CD4-positive, alpha-beta memory T cell (primary cell): ENCODE measurements around the gene PATJ. TPM values are rescaled to one million over a fixed set of nuclear protein-coding genes. Genes with fewer than 3 reads are reported as not detected.

ENCODE experiments used
- CTCF ChIA-PET: fragments of 350-600 bp; sonication (Branson Sonifier 250); formaldehyde crosslinking; loops from one replicate; lab custom pipeline; 2021; ENCODE audit warnings: inconsistent platforms; ENCODE audit not compliant: partially characterized antibody; lab: Charles Lee
- POLR2A ChIA-PET: fragments of 350-600 bp; sonication (Branson Sonifier 250); formaldehyde crosslinking; loops from one replicate; lab custom pipeline; 2021; ENCODE audit not compliant: partially characterized antibody; lab: Charles Lee
- DNase-seq, 5 donors: peaks; one replicate each; pipeline versions ENCODE4 v3.0.0 to v3.0.0-alpha.2; 2020 to 2022; ENCODE audit warnings: mixed read lengths in 1 of 5
- H3K27ac ChIP-seq: one replicate; pipeline ENCODE4 v1.7.0; 2013; ENCODE audit warnings: low read depth, low read length
- H3K27me3 ChIP-seq: 2 replicates; pipeline ENCODE4 v1.7.0; 2013; ENCODE audit warnings: mild to moderate bottlenecking, low read length, moderate library complexity; ENCODE audit not compliant: insufficient read depth
- H3K36me3 ChIP-seq: 2 replicates; pipeline ENCODE4 v1.7.0; 2013; ENCODE audit warnings: mild to moderate bottlenecking, low read length, moderate library complexity; ENCODE audit not compliant: insufficient read depth
- H3K4me1 ChIP-seq: 2 replicates; pipeline ENCODE4 v1.7.0; 2013; ENCODE audit warnings: mild to moderate bottlenecking, low read length, moderate library complexity; ENCODE audit not compliant: insufficient read depth
- H3K4me3 ChIP-seq, 2 donors: one replicate each; pipeline ENCODE4 v1.7.0; 2013; ENCODE audit warnings: low read length in 2 of 2, mild to moderate bottlenecking in 1 of 2
- H3K9me3 ChIP-seq, 2 donors: one replicate each; pipeline ENCODE4 v1.7.0; 2013; ENCODE audit warnings: low read length in 2 of 2, control low read depth in 1 of 2; ENCODE audit not compliant: control insufficient read depth in 1 of 2
- H3K27ac Mint-ChIP-seq, 7 donors: one replicate each; pipeline ENCODE4 v1.8.0; 2020 to 2021; ENCODE audit warnings: mixed read lengths in 7 of 7, mild to moderate bottlenecking in 6 of 7, inconsistent platforms in 3 of 7, moderate library complexity in 3 of 7
- H3K27me3 Mint-ChIP-seq, 2 donors: one replicate each; pipeline ENCODE4 v1.8.0; 2020 to 2021; ENCODE audit warnings: mixed read lengths in 2 of 2
- H3K36me3 Mint-ChIP-seq, 2 donors: one replicate each; pipeline ENCODE4 v1.8.0; 2020 to 2021; ENCODE audit warnings: mixed read lengths in 2 of 2, inconsistent platforms in 1 of 2, mild to moderate bottlenecking in 1 of 2
- H3K4me1 Mint-ChIP-seq, 4 donors: one replicate each; pipeline ENCODE4 v1.8.0; 2020 to 2021; ENCODE audit warnings: mixed read lengths in 4 of 4, mild to moderate bottlenecking in 1 of 4
- H3K4me3 Mint-ChIP-seq, 8 donors: one replicate each; pipeline ENCODE4 v1.8.0; 2020 to 2021; ENCODE audit warnings: mixed read lengths in 8 of 8, mild to moderate bottlenecking in 7 of 8, moderate library complexity in 6 of 8, inconsistent platforms in 3 of 8
- H3K9me3 Mint-ChIP-seq, 8 donors: one replicate each; pipeline ENCODE4 v1.8.0; 2020 to 2021; ENCODE audit warnings: mixed read lengths in 8 of 8, mild to moderate bottlenecking in 5 of 8, inconsistent platforms in 3 of 8, moderate library complexity in 1 of 8
- intact Hi-C: fragments of 100-400 bp; cut with micrococcal nuclease; formaldehyde crosslinking; loops from one replicate; pipeline ENCODE4 v1.15.1; 2023
- polyA plus RNA-seq, 2 donors: library from polyadenylated mRNA; unstranded; fragments of 300-500 nt; fragmentation: Illumina TruSeq; gene quantifications; one replicate each; pipeline ENCODE4 v1.2.3, GENCODE V29; 2021
- total RNA-seq, 2 experiments: library from RNA; stranded (reverse); gene quantifications; one replicate each; pipeline ENCODE4 v1.2.3, GENCODE V29; 2021

Gene PATJ
- total and polyA plus RNA-seq, 4 experiments from 2014 or later, result 10.1 to 49.0 (median 38.0) TPM

- intact Hi-C loops, result no loop called here
- peaks cover 0 to 2% (median 0%) of the 10 kb centered on the region in 8 donors for H3K9me3 Mint-ChIP-seq
- no peak for DNase-seq
- peaks cover 0 to 2% (median 0%) of the 10 kb centered on the region in 4 donors for H3K4me1 Mint-ChIP-seq
- no peaks in the 10 kb centered on the region for H3K9me3 ChIP-seq
- H3K36me3 Mint-ChIP-seq, result peaks cover 48 to 49% of the 10 kb centered on the region in 2 donors
- H3K36me3 ChIP-seq, result no peaks in the 10 kb centered on the region
- H3K27me3 Mint-ChIP-seq, result no peaks in the 10 kb centered on the region
- CTCF ChIA-PET, result no interaction called here
- H3K27ac Mint-ChIP-seq, result no peak overlapping the region
- H3K4me3 ChIP-seq, result no peak overlapping the region
- H3K4me1 ChIP-seq, result no peaks in the 10 kb centered on the region
- H3K27ac ChIP-seq, result no peak overlapping the region
- POLR2A ChIA-PET, result no interaction called here
- H3K27me3 ChIP-seq, result no peaks in the 10 kb centered on the region
- H3K4me3 Mint-ChIP-seq, result no peak overlapping the region
These were observed 179.2 kb downstream of the PATJ start for GRCh38 chr1:61921435-61921834.

GRCh38 chr1:61922950-61923480, 180.7 kb downstream of the PATJ start:
- POLR2A ChIA-PET, result interaction anchor here (0.6 kb wide), 1 partner anchor 17 kb away, joined by 3 read pairs; no protein-coding TSS in a partner anchor
- peaks cover 0 to 2% (median 0%) of the 10 kb centered on the region in 8 donors for H3K9me3 Mint-ChIP-seq
- no peak for DNase-seq
- H3K36me3 ChIP-seq, result no peaks in the 10 kb centered on the region
- no peak overlapping the region for H3K27ac Mint-ChIP-seq
- no peaks in the 10 kb centered on the region for H3K27me3 Mint-ChIP-seq
- no peak overlapping the region for H3K4me3 ChIP-seq
- H3K4me3 Mint-ChIP-seq, result no peak overlapping the region
- H3K4me1 ChIP-seq, result no peaks in the 10 kb centered on the region
- no peaks in the 10 kb centered on the region for H3K9me3 ChIP-seq
- H3K36me3 Mint-ChIP-seq, result peaks cover 45 to 48% of the 10 kb centered on the region in 2 donors
- H3K4me1 Mint-ChIP-seq, result peaks cover 0 to 2% (median 0%) of the 10 kb centered on the region in 4 donors
- CTCF ChIA-PET, result interaction anchor here (0.6 kb wide), 1 partner anchor 101 kb away, joined by 4 read pairs; no protein-coding TSS in a partner anchor
- no peak overlapping the region for H3K27ac ChIP-seq
- H3K27me3 ChIP-seq, result no peaks in the 10 kb centered on the region
- intact Hi-C loops, result no loop called here

- Mint-ChIP-seq H3K27me3 (no peaks in the 10 kb centered on the region), H3K9me3 (no peaks in the 10 kb centered on the region), H3K4me1 (no peaks in the 10 kb centered on the region), H3K36me3 (peaks cover 47 to 60% of the 10 kb centered on the region in 2 donors), H3K4me3 (no peak overlapping the region), H3K27ac (peak overlapping the region in 1 of 7 donors; percentile 47)
- H3K27ac ChIP-seq, result no peak overlapping the region
- ChIA-PET POLR2A (no interaction called here), CTCF (no interaction called here)
- H3K36me3 ChIP-seq, result no peaks in the 10 kb centered on the region
- no peaks in the 10 kb centered on the region for H3K9me3 ChIP-seq
- H3K4me3 ChIP-seq, result no peak overlapping the region
- intact Hi-C loops, result no loop called here
- DNase-seq, result no peak
- H3K4me1 ChIP-seq, result no peaks in the 10 kb centered on the region
- no peaks in the 10 kb centered on the region for H3K27me3 ChIP-seq
These were observed 183.5 kb downstream of the PATJ start for GRCh38 chr1:61925591-61926298.

- Mint-ChIP-seq H3K4me3 (no peak overlapping the region), H3K27me3 (no peaks in the 10 kb centered on the region), H3K36me3 (peaks cover 42 to 57% of the 10 kb centered on the region in 2 donors), H3K9me3 (no peaks in the 10 kb centered on the region), H3K4me1 (no peaks in the 10 kb centered on the region), H3K27ac (no peak overlapping the region)
- no peak overlapping the region for H3K27ac ChIP-seq
- no peak for DNase-seq
- H3K36me3 ChIP-seq, result no peaks in the 10 kb centered on the region
- H3K27me3 ChIP-seq, result no peaks in the 10 kb centered on the region
- ChIA-PET CTCF (no interaction called here), POLR2A (no interaction called here)
- no peak overlapping the region for H3K4me3 ChIP-seq
- no peaks in the 10 kb centered on the region for H3K4me1 ChIP-seq
- no peaks in the 10 kb centered on the region for H3K9me3 ChIP-seq
- intact Hi-C loops, result no loop called here
These were observed 184.3 kb downstream of the PATJ start for GRCh38 chr1:61926597-61926996.

GRCh38 chr1:61930116-61930645, 187.9 kb downstream of the PATJ start:
- ChIA-PET CTCF (no interaction called here), POLR2A (no interaction called here)

GRCh38 chr1:61931587-61932279, 189.5 kb downstream of the PATJ start:
- Histone ChIP-seq H3K27ac (no peak overlapping the region), H3K36me3 (no peaks in the 10 kb centered on the region), H3K4me1 (no peaks in the 10 kb centered on the region), H3K9me3 (no peaks in the 10 kb centered on the region), H3K27me3 (no peaks in the 10 kb centered on the region), H3K4me3 (no peak overlapping the region)
- no peak for DNase-seq
- Mint-ChIP-seq H3K4me1 (peaks cover 0 to 5% (median under 1%) of the 10 kb centered on the region in 4 donors), H3K36me3 (peaks cover 43 to 45% of the 10 kb centered on the region in 2 donors), H3K9me3 (no peaks in the 10 kb centered on the region), H3K27me3 (no peaks in the 10 kb centered on the region), H3K4me3 (no peak overlapping the region), H3K27ac (no peak overlapping the region)
- intact Hi-C loops, result no loop called here
- ChIA-PET CTCF (no interaction called here), POLR2A (no interaction called here)

More at GRCh38 chr1:61930116-61930645, 187.9 kb downstream of the PATJ start:
- H3K4me3 ChIP-seq, result no peak overlapping the region
- no peaks in the 10 kb centered on the region for H3K36me3 ChIP-seq
- H3K27me3 ChIP-seq, result no peaks in the 10 kb centered on the region
- no peak overlapping the region for H3K27ac ChIP-seq
- H3K9me3 ChIP-seq, result no peaks in the 10 kb centered on the region
- Mint-ChIP-seq H3K4me3 (no peak overlapping the region), H3K4me1 (peaks cover 0 to 5% (median under 1%) of the 10 kb centered on the region in 4 donors), H3K36me3 (peaks cover 42 to 53% of the 10 kb centered on the region in 2 donors), H3K9me3 (no peaks in the 10 kb centered on the region), H3K27me3 (no peaks in the 10 kb centered on the region), H3K27ac (no peak overlapping the region)
- DNase-seq, result no peak
- intact Hi-C loops, result no loop called here
- H3K4me1 ChIP-seq, result no peaks in the 10 kb centered on the region

GRCh38 chr1:61935516-61935915, 193.2 kb downstream of the PATJ start:
- H3K4me3 ChIP-seq, result no peak overlapping the region
- H3K36me3 ChIP-seq, result no peaks in the 10 kb centered on the region
- ChIA-PET POLR2A (no interaction called here), CTCF (interaction anchor here (0.6 kb wide), 1 partner anchor 35 kb away, joined by 3 read pairs; no protein-coding TSS in a partner anchor)
- no peak overlapping the region for H3K4me3 Mint-ChIP-seq
- H3K27ac ChIP-seq, result no peak overlapping the region
- H3K27me3 ChIP-seq, result no peaks in the 10 kb centered on the region
- peaks cover 19 to 31% of the 10 kb centered on the region in 2 donors for H3K36me3 Mint-ChIP-seq
- intact Hi-C loops, result no loop called here
- H3K27ac Mint-ChIP-seq, result no peak overlapping the region
- DNase-seq, result no peak
- H3K4me1 ChIP-seq, result no peaks in the 10 kb centered on the region
- peaks cover 0 to 5% (median under 1%) of the 10 kb centered on the region in 4 donors for H3K4me1 Mint-ChIP-seq
- H3K9me3 Mint-ChIP-seq, result no peaks in the 10 kb centered on the region
- no peaks in the 10 kb centered on the region for H3K9me3 ChIP-seq
- no peaks in the 10 kb centered on the region for H3K27me3 Mint-ChIP-seq
